ENCODE results near the gene GSK3A. TPM values are rescaled to one million over a fixed set of nuclear protein-coding genes. Genes with fewer than 3 reads are reported as not detected.

GSK3A gene
- total and polyA plus RNA-seq, 10 donors = 20.8 to 39.3 (median 28.7) TPM

DNA sequence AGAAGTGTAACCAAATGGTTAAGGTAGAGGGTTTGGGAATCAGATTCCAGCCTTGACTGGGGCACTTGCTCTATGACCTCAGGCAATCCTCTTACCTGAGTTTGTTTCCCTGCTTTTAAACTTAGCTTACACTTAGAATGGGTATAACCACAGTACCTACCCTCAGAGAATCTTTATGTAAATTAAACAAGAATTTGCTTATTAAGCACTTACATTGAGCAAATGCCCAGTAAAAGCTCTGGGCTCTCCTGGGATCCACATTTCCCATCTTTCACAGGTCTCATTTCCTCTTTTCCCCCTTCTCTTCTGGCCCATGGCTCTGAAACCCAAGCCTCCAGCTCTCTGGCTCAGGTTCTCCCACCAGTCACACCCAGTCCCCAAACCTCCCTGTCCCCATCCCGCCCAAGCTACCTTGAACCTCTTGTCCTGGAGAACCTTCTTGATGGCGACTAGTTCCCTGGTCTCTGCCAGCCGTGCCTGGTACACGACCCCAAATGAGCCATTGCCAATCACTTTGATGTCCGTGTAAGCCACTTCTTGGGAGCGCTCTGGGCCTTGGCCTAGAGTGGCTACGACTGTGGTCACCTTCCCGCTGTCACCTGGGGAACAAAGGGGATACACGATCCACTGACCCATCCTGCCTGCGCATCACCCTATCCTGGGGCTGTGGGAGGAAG, 2.7 kb downstream of the GSK3A start:
- 82 to 90% (median 89%) methylated on average over 10 of the region's 10 CpGs for WGBS, 5 donors
- peak overlapping the region in 1 of 8 donors; percentile 7 for H3K27ac ChIP-seq
- H3K4me3 ChIP-seq = no peak overlapping the region
- H3K9me3 ChIP-seq = no peaks in the 10 kb centered on the region
- H3K36me3 ChIP-seq = peaks cover 0 to 60% (median 33%) of the 10 kb centered on the region in 6 donors
- peaks cover 18 to 55% (median 43%) of the 10 kb centered on the region in 6 donors for H3K4me1 ChIP-seq
- no peaks in the 10 kb centered on the region for H3K27me3 ChIP-seq (replicated peaks in 1 of 7)
- TF ChIP-seq POLR2AphosphoS5 (IDR thresholded peaks at IDR 0.05) = no peak
- TF ChIP-seq, protein P1, sequence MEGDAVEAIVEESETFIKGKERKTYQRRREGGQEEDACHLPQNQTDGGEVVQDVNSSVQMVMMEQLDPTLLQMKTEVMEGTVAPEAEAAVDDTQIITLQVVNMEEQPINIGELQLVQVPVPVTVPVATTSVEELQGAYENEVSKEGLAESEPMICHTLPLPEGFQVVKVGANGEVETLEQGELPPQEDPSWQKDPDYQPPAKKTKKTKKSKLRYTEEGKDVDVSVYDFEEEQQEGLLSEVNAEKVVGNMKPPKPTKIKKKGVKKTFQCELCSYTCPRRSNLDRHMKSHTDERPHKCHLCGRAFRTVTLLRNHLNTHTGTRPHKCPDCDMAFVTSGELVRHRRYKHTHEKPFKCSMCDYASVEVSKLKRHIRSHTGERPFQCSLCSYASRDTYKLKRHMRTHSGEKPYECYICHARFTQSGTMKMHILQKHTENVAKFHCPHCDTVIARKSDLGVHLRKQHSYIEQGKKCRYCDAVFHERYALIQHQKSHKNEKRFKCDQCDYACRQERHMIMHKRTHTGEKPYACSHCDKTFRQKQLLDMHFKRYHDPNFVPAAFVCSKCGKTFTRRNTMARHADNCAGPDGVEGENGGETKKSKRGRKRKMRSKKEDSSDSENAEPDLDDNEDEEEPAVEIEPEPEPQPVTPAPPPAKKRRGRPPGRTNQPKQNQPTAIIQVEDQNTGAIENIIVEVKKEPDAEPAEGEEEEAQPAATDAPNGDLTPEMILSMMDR (IDR thresholded peaks at IDR 0.05 in 8 of 11, conservative IDR thresholded peaks at IDR 0.05 in 3 of 11) = no peak
- no peak for TF ChIP-seq POLR2A (IDR thresholded peaks at IDR 0.05)
- DNase-seq = no peak
- intact Hi-C loops (cut with DNase I; ENCODE audit: low total_unique reads) = no loop called here

DNA sequence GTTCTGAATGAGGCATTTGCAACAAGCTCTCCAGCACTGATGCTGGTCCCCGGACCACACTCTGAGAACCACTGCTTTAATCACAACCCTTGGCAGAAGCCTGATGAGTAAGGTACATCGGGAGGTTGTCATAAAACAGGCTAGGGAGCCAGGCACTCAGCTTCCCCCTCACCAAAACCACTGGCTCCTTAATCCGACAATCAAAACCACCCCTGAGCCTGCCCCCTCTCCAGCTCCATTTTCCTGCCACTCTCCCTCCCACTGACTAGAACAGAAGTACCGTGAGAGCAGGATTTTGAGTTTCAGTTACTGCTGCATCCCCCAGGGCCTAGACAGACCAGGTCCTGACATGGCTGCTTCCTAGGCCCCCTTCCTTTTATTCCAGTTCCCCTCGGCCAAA, 7.2 kb downstream of the GSK3A start:
- no peaks in the 10 kb centered on the region for H3K9me3 ChIP-seq
- H3K4me1 ChIP-seq = peaks cover 0 to 34% (median 17%) of the 10 kb centered on the region in 6 donors
- TF ChIP-seq POLR2A (IDR thresholded peaks at IDR 0.05) (no peak), POLR2AphosphoS5 (IDR thresholded peaks at IDR 0.05) (no peak)
- TF ChIP-seq, protein P1 (IDR thresholded peaks at IDR 0.05 in 8 of 11, conservative IDR thresholded peaks at IDR 0.05 in 3 of 11) = no peak
- H3K36me3 ChIP-seq = peaks cover 4 to 99% (median 77%) of the 10 kb centered on the region in 6 donors
- WGBS, 5 donors = 73 to 93% (median 82%) methylated on average over 5 of the region's 5 CpGs
- no peak for DNase-seq
- H3K27me3 ChIP-seq (replicated peaks in 1 of 7) = no peaks in the 10 kb centered on the region
- intact Hi-C loops (cut with DNase I; ENCODE audit: low total_unique reads) = no loop called here
- H3K27ac ChIP-seq = no peak overlapping the region
- H3K4me3 ChIP-seq = no peak overlapping the region

GRCh38 chr19:42234364-42234763, 8.0 kb downstream of the GSK3A start:
- Histone ChIP-seq H3K36me3 (peaks cover 4 to 99% (median 82%) of the 10 kb centered on the region in 6 donors), H3K27me3 (replicated peaks in 1 of 7) (no peaks in the 10 kb centered on the region), H3K27ac (no peak overlapping the region), H3K4me1 (peaks cover 0 to 34% (median 9%) of the 10 kb centered on the region in 6 donors), H3K9me3 (no peaks in the 10 kb centered on the region), H3K4me3 (no peak overlapping the region)
- intact Hi-C loops (cut with DNase I; ENCODE audit: low total_unique reads) = no loop called here
- no peak for DNase-seq
- TF ChIP-seq POLR2AphosphoS5 (IDR thresholded peaks at IDR 0.05) = peak in 1 of 3 donors; percentile 40
- no peak for TF ChIP-seq POLR2A (IDR thresholded peaks at IDR 0.05)
- TF ChIP-seq, protein P1 (IDR thresholded peaks at IDR 0.05 in 8 of 11, conservative IDR thresholded peaks at IDR 0.05 in 3 of 11) = no peak
- 94 to 98% (median 97%) methylated on average over 9 to 11 of the region's 11 CpGs for WGBS, 5 donors

- WGBS, 5 donors = 78 to 98% (median 89%) methylated on average over 6 of the region's 6 CpGs
- Histone ChIP-seq H3K36me3 (peaks cover 4 to 99% (median 85%) of the 10 kb centered on the region in 6 donors), H3K4me1 (peaks cover 0 to 34% (median 4%) of the 10 kb centered on the region in 6 donors), H3K27ac (no peak overlapping the region), H3K4me3 (no peak overlapping the region), H3K9me3 (no peaks in the 10 kb centered on the region), H3K27me3 (replicated peaks in 1 of 7) (no peaks in the 10 kb centered on the region)
- TF ChIP-seq POLR2A (IDR thresholded peaks at IDR 0.05) = no peak
- no peak for TF ChIP-seq POLR2AphosphoS5 (IDR thresholded peaks at IDR 0.05)
- TF ChIP-seq, protein P1 (IDR thresholded peaks at IDR 0.05 in 8 of 11, conservative IDR thresholded peaks at IDR 0.05 in 3 of 11) = no peak
- no peak for DNase-seq
- intact Hi-C loops (cut with DNase I; ENCODE audit: low total_unique reads) = no loop called here
Measured at GRCh38 chr19:42233678-42234292, 8.6 kb downstream of the GSK3A start.
